Lung microvascular endothelial cell (primary cell): ENCODE results near the gene C1orf174. TPM values are rescaled to one million over a fixed set of nuclear protein-coding genes. Genes with fewer than 3 reads are reported as not detected.

Experiments
- DNase-seq, 2 donors: peaks; one replicate each; pipeline versions ENCODE4 v3.0.0 to v3.0.0-alpha.2; 2010; ENCODE audit warnings: low read depth in 2 of 2
- total RNA-seq: library from RNA; depleted of rRNA; stranded (reverse); fragments of >200 nt; gene quantifications from 2 replicates; pipeline ENCODE4 v1.2.1, GENCODE V29; 2014

C1orf174 gene
- total RNA-seq, 1 donor from 2014 or later = 24.0 TPM

DNA sequence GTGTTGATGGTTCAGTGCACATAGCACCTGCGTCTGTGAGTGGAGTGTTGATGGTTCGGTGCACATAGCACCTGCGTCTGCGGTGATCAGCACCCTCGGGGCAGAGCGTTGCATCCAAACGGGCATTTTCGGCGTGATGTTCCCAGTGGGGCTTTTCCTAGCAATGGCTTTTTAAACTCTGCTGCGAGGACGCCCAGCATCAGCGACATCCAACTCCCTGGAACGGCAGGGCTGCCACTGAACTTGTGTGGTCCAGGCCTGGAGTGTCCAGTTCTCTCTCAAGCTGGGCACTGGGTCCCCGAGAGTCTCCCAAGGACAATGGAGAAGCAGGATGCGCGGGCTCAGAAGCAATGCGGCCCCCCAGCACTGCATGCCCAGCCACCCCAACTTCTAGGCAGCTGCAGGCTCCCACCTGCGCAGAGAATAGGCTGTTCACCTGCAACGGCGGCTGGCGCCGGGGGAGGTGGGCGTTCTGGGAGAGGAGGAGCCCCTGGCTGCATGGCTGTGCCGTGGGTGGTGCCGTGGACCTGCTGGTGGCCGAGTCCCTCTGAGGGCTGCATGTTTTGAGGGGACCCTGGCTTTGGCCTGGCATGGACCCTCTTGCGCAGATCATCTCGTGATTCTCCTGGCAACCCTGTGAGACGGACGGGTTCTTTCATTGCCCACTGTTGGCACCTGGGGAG lies 10.1 kb upstream of the C1orf174 start:
- no peak for DNase-seq

DNA sequence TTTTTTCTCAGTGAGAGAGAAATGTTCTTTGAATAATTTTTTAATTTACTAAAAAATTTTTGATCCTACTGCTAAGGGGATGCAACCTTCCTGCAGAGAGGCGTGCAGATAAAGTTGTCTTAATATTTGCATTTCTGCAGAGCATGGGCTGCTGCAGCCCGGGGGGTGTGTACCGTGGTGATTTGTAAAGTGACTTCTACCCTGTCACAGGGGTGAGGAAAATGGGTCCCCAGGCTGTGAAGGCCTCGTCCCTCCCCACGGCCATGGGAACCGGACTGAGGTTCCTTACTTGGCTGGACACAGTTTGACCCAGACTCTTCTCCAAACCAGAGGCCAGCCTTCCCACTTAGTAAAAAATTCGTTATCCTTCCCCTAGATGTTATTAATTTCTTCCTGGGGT lies 9.5 kb upstream of the C1orf174 start:
- DNase-seq = no peak

DNA sequence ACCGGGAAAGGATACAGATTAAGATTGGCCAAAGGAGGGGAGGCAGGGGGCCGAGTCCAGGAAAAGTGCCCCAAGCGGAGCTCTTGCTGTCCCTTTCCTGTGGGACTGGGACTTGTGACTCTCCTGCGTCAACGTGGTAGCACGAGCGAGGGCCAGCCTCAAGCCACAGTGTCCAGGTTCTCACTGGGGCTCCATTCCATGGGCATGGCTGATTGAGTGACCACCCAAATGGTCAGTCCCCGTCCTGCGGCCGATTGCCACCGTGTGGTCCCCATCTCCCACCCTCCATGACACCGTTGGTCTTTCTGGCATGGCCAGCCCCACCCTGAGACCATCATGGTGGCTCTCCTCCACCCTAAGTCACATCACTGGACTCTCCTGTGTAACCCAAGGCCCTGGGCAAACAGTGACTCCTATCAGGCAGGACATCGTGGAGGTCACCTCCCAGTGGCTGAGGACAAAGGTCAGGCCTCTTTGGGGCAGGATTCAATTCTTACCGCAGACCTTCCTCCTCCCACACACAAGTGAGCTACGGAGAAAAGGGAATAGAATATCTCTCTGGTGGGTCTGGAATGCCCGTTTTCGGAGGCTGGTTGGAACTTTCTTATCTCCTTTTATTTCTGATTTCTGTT lies 8.9 kb upstream of the C1orf174 start:
- no peak for DNase-seq

DNA sequence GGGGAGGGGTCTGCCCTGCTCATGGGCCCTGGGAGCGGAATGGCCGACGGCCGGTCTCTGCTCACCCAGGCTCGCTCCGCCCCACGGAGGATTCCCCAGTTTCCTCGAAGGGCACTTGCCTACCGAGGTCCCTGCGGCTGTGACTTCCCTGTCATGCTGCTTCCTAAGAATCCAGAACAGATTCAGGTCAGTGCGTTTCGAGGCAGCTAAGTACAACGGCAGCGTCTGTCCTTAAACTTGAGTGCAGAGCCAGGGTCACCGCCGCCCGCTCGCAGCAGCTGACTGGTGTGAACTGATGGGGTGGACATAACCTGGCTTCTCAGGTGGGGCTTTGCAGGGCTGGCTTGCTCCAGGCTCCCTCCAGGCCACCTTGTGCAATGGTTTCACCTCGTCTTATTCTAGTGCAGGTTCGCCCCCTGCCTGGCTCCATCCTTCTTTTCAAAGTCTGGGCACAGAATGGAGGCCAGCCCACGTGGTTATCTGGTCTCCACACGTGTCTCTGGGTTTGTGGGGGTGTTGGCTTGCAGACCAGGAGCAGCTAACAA lies 7.6 kb upstream of the C1orf174 start:
- no peak for DNase-seq

DNA sequence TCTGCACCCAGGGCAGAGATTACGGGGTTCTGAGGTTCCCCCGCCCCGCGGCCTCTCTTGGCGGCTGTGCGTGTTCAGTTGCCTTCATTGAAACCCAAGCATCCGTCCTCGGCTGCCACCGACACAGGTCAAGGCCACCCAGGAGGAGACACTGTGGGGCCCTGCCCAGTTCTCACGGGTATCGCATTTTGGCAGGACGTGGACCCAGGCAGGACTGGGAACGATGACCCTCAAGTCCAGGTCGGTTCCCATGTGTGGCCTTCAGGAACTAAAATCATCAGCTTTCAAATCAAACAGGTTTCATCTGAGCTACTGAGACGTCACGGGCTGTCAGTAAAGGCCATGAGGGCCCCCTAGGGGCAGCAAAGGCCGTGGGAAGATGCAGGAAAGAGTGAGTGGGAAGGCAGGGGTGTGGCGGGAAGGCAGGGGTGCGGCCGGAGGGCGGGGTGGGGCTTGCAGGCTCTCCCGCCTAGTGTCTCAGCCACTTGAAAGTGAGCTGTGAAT lies 7.0 kb upstream of the C1orf174 start:
- DNase-seq = peak in 1 of 2 donors; percentile 7

DNA sequence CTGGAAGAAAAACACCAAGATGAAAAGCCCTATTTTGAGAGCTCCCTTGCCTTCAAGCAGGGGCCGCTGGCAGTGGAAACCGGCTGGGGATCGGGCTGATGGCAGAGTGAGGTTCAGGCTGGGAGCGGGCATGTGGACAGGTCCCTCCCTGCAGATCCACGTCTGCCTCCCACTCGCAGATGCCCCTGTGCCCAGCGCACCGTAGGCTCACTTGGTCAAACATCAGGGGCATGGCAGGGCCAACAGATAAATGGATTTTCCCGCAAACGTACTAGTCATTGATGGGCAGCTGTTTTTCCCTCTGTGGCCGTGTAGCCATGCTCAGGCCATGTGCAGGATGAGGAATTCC lies 6.6 kb upstream of the C1orf174 start:
- no peak for DNase-seq

DNA sequence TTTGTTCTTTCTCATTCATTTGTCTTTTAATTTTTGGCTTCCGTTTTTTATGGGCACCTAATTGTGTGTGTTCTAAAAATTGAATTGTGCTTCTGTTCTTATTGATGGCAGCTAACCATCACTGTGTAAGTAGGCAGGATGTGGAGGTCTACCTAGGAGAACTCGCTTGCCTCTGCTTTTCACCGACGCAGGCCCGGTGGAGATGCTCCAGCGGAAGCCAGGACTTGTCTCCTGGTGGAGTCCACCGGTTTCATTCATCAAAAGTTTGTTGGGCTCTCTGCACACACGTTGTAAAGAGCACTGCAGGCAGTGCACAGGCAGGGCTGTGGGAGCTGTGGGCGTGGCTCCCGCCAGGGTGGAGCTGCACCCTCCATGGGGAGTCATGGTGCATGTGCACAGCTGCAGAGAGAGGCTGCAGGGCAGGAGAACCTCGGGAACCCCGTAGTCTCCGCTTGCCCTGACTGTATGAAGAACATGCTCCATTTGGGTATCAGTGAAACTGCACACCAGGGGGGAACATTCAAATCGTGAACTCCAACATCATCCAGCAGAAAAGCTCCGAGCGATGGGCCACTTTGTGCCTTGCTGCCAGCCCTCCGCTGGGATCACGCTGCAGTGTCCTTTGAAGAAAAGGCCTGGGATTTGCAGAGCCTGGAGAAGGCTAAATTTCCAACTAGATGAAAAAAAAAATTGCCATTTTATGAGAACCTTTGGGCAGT lies 6.0 kb upstream of the C1orf174 start:
- DNase-seq = no peak

DNA sequence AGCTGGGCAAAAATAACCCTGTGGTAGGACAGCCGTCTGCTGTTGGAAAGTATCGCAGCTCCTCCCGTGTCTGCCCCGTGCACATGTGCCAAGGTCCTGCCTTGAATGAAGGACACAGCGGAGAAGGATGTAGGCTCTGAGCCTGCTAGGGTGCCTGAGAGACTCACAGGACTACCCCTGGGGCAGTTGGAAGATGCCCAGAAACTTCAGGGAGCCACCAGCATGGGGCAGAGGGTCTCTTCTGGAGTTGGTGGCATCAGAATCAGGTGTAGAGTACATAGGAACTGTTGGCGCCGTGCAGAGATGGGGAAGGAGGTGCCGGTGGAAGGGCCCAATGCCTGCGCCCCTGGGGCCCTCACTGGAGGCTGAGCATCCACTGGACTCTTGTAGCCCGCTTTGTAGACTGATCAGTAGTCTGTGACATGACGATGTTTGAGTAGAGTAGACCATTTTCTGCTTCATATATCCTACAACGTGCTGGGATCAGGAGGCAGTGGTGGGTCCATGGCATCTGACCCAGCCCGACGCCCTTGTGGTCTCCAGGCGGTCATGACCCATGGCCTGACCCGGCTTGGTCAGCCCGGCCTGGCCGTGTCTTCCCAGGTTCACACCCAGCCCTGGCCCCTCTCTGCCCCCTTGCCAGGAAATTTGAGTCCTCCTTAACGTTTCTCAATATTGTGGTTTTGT lies 5.3 kb upstream of the C1orf174 start:
- no peak for DNase-seq

DNA sequence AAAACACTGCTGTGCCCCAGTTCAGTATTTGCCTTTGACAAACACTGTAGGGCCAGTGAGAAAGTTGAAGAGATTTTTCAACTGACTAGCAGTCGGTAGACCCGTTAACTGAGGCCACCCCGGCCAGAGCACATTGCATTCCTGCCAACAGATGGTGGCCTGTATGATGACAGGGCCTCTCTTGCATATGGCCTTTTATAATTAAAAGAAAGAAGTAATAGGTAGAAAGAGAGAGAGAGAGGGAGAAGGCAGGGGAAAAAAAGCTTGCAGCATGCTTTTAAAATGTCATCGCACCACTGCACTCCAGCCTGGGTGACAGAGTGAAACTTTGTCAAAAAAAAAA lies 4.7 kb upstream of the C1orf174 start:
- DNase-seq = no peak

DNA sequence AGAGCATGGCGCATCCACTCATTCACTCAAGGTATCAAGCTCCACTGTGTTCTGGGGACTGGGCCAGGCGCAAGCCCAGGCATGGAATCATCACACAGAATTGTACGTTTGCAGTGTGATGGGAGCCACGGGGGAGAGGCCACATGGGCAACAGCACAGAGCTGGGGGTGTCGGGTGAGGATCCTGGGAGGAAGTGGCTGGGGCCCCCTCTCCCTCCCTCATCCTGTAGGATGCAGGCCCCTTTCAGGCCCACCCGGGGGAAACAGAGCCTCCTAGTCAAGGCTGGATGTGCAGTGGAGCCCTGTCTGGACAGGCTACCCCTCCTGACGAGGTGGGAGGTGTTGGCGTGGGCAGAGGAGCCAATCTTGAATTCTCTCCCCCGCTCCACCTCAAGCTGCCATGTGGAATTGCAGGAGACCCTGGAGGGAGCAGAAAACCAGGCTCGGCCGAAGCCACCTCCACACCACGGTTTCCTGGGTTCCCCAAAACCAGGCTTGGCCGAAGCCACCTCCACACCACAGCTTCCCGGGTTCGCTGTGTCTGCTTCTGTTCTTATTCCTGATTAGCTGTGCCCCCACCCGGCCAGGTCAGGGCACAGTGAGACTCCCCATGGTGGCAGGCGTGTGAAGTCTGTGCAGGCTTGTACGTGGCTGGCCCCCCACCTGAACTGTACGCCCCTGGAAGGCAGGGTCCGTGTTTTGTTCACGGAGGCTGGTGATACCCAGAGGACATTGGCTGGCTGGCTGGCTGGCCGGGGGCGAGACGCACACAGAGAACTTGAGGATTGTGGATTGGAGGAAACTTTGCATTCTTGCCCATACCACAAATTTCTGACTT lies 4.2 kb upstream of the C1orf174 start:
- DNase-seq = no peak

DNA sequence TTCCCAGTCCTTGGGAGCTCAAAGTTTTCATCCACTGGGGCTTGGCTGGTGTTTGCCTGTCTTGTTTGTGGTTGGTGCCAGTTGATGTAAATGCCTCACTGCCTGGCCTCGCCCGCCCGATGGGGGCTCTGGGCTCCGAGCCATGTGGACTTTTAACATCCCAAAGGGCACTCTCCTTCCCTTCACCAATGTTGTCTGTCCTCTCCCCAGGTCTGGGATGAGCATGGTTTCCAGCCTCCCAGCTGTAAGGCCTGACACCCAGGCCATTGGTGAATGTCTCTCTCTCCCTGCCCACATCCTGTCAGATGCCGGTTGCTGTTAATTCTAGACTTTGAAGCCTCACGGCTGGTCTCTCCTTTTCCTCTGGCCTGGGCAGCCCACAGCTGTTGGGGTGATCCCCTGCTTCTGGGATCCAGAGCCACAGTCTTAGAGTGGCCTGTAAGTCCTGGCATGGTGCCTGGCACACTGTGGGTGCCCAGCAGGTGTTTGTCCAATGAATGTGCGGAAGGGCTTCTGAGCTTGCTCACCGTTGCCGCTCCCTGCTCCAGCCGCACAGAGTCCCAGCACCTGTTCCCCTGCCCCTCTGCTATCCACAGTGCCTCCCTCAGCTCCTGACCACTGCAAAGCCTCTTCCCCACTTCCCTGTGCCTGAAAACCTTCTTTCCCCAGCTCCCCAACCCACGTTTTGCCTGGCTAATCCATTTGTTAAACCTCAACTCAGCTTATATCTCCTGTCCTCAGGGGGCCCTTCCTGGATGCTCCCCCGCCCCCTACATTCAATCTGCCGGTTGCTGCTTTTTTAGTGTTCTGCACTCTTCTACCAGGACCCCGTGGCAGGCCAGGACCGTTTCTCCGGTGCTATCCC lies 3.3 kb upstream of the C1orf174 start:
- no peak for DNase-seq

DNA sequence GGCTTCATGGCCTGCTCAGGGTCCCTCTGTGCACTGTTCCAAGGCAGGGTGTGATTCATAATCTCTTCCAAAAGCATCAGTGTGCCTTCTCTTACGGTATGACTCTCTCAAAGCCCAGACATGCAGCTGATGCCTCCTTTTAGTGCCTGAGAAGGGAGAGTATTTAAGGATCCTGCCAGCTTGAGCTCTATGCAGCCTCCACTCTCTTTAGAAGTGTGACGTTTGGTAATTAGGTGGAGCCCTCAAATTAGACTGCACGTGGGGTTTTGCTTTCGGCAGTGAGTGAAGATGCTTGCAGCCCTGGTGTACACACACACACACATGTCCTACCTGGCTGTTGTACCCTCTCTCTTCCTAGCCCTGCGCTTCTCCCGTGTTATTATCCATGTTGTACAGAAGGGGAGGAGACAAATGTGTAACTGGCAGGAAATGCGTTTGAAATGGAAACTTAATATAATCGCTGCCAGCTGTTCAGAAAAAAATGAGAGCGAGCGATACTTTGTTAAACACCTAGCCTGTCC lies 2.6 kb upstream of the C1orf174 start:
- peak in 1 of 2 donors; percentile 56 for DNase-seq

DNA sequence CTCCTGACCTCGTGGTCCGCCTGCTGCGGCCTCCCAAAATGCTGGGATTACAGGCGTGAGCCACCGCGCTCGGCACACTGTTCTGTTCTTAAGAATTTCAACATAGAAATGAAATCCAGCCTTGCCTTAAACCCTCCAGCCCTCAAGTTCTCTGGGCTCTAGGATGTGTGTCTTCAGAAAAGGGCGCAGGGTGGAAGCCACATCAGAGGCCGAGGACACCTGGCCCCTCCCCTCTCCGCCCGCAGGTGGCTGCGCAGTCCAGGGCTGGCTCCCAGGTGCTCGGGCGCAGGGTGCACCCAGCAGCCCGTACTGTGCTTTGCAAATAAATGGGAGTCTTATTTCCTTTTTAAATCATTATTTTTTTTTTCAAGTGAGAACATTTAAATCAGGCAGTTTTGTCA lies 2.0 kb upstream of the C1orf174 start:
- no peak for DNase-seq

DNA sequence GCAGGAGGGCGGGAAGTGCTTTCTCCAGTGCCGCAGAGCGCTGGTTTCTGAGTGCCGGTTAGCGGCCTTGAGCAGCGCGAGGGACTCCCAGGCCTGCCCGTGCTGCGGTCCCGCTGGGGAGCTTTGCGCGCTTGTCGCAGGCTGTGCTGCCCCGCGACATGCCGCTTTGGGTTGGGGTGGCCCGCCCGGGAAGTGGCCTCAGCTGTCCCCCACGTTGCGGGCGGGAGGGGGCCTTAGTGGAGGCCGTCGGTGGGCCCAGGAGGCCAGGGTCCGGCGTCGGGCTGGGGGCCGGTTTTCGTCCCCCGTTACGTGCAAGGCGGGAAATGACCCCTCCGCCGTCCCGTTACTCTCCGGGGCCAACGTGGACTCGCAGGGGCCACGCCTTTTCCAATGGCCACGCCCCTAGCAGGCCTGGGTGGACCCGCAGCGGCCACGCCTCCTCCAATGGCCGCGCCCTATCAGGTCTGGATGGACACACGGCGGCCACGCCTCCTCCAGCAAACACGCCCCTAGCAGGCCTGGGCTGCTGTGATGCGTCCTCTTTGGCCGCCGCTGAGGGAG lies 977 bp upstream of the C1orf174 start:
- peak; percentile 98 to 99 for DNase-seq

DNA sequence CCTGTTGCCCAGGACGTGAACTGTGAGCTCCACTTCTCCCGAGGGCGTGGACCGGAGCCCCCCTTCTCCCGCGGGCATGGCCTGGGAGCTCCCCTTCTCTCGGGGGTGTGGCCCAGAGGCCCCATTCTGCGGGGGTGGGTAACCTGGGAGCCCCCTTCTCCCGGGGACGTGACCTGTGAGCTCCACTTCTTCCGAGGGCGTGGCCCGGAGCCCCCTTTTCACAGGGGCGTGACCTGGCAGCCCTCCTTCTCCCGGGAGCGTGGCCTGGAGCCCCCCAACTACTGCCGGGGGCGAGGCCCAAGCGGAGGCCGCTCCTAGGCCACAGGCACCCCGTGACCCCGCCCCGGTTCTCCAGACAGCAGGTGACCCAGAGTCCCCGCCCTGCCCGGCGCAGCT lies 320 bp downstream of the C1orf174 start:
- DNase-seq = no peak

DNA sequence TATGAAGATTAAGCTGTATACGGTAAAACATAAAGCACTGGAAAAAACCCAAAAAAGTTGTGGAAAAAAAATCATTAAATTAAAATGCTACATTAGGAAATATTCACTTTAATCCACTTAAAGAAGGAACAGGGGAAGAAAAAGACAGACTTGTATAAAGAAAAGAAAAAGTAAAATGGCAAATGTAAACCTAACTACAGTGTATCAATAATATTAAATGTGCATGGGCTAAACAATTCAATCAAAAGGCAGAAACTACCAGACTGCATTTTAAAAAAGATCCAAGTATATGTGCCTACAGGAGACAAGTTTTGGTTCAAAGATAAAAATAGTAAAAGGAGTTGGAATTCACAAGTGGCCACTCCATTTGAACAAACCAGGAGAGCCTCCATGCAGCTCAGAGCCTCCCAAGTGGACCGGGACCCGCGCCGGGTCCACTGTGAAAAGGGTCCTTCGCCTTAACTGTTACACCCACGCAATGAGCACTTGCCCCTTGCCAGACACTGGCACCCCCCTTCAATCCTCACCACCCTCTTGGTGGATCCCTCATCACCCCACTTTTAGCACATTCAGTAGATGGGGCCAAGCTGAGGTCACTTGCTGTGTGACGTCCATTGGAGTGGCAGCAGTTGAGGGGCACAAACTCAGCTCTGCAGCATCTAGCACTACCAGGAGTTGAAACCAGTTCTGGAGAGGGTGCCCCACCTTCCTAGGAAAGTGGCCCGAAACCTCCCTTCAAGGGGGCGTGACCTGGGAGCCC lies 898 bp downstream of the C1orf174 start:
- peak; percentile 5 to 7 for DNase-seq

DNA sequence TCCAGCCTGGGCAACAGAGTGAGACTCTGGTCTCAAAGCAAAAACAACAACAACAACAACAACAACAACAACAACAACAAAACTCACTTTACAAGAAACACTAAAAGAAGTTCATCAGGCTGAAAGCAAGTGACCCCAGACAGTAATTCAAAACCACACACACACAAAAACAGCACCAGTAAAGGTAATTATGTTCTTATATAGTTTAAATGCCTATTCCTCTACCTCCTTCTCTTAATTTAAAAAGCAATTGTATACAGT lies 1.7 kb downstream of the C1orf174 start:
- no peak for DNase-seq

DNA sequence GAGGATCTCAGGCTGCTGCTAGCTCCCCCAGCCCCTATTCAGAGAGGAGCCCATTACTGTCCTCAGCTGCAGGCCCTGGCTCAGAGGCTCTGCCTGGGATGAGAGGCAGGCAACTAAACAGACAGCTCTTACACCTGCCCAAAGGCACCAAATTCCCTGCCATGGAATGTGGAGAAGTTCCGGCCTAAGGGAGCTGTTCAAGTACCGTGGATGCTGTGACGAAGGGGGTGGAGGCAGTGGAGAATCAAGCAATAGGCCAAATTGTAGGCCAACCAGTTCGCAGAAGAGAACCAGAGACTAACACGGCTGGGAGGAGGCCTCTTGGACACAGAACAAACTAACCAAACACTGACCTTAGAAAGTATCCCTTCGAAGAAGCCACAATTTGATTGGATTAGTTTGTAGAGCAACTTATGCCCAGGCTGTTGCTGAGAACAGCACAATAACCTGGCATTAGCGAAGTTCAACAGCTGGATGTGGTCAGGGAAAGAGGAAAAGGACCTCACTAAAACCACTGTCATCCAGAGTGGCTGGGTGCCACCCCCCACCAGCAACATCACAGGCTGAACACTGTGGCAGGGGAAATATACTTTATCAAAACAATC lies 3.6 kb downstream of the C1orf174 start:
- no peak for DNase-seq

DNA sequence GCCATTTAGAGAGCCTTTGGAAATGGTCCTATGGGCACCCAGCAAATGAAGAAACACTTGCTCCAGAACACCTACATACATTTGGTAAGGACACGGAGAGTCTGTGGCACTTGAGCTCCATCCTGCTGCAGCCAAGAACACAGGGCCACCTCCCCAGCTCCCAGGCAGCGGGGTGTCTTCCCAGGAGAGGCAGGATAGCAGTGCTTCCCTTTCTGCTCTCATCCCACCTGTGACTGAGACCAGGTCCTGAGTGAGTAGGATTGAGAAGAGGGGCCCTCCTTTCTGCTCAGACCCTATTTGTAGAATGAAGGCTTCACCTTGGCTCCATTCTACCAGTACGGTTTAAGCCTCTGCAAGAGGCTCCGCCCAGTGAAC lies 4.1 kb downstream of the C1orf174 start:
- DNase-seq = no peak
